Measurements from ENCODE around the gene NEURL3. TPM values are rescaled to one million over a fixed set of nuclear protein-coding genes. Genes with fewer than 3 reads are reported as not detected.

NEURL3 gene
- total and polyA plus RNA-seq, 9 of the 15 experiments (the other 6 are each of a cell fraction or from before 2014, with no cell fraction given) = not detected

DNA sequence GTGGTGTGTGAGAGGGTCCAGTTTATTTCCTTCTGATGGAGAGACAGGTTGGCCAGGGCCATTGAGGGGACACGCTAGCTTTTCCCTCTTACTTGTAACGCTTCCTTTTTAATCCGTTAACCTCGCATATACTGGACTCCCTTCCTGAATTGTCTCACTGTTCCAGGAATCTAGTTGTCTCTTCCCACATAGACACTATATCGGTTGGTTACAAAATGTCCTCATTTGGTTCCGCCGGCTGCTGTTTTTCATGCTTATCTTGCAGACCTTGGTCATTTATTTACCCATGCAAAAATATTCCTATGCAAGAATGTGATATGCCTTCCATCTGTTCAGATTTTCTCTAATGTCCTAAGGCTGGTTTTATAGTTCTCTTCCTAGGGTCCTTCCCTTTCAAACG lies 35.0 kb downstream of the NEURL3 start:
- H4K20me1 ChIP-seq (replicated peaks; ENCODE audit: control insufficient read depth, insufficient read depth, low read length) = no peaks in the 10 kb centered on the region
- no peak overlapping the region for H3K4me2 ChIP-seq (ENCODE audit: insufficient read depth, low read length)
- peaks cover 0 to 6% of the 10 kb centered on the region in 2 experiments; a peak in 1 of 5 replicates for H3K4me1 ChIP-seq (replicated peaks in 1 of 2; ENCODE audit: control insufficient read depth in 2 of 2, insufficient read depth in 2 of 2, low read length in 2 of 2)
- no peak overlapping the region for H3K27ac ChIP-seq (ENCODE audit: extremely low read depth, low read depth, low read length)
- WGBS (ENCODE audit: insufficient coverage, low coverage, missing lambda C conversion rate) = 11% methylated on average over 8 of the region's 8 CpGs
- no peaks in the 10 kb centered on the region for H3K36me3 ChIP-seq (ENCODE audit: control insufficient read depth, insufficient read depth, low read length)
- POLR2A ChIA-PET = no interaction called here
- H3K9me1 ChIP-seq (ENCODE audit: control insufficient read depth, insufficient read depth, low read length) = no peaks in the 10 kb centered on the region
- FAIRE-seq (no peak), ATAC-seq (no peak), DNase-seq (ENCODE audit: extremely low read depth in 1 of 4, low spot score in 3 of 4) (no peak)
- H3K9me3 ChIP-seq (replicated peaks; ENCODE audit: control insufficient read depth, insufficient read depth, low read depth, low read length) = no peaks in the 10 kb centered on the region
- H3K9ac ChIP-seq (ENCODE audit: insufficient read depth in 1 of 2, low read depth in 2 of 2, low read length in 2 of 2) = no peak overlapping the region
- no peak overlapping the region for H3K4me3 ChIP-seq
- CTCF ChIA-PET (ENCODE audit: low intra/inter-chr PET ratio) = no interaction called here
- no peak overlapping the region for H2AFZ ChIP-seq (ENCODE audit: low read depth, low read length)
- intact Hi-C loops (cut with micrococcal nuclease) = no loop called here
- BruUV-seq (replicated peaks) = no TSS peak
- peaks cover 6 to 25% of the 10 kb centered on the region in 2 experiments; a peak in 4 of 5 replicates for H3K27me3 ChIP-seq (ENCODE audit: control insufficient read depth in 2 of 2, insufficient read depth in 2 of 2, low read length in 2 of 2)
- H3K79me2 ChIP-seq (ENCODE audit: control insufficient read depth, insufficient read depth, low read length) = no peaks in the 10 kb centered on the region
- in situ Hi-C loops (cut with MboI) = no loop called here
- TF ChIP-seq NFIX (CRISPR knock-in tag; IDR thresholded peaks at IDR 0.05; ENCODE audit: low read depth) = no peak
- TF ChIP-seq SAFB2 (IDR thresholded peaks at IDR 0.05; ENCODE audit: borderline replicate concordance, low read depth, low read length, severe bottlenecking) = no peak
- no peak for TF ChIP-seq ZKSCAN1 (IDR thresholded peaks at IDR 0.05; ENCODE audit: low read depth, low read length)
- TF ChIP-seq, protein P1, sequence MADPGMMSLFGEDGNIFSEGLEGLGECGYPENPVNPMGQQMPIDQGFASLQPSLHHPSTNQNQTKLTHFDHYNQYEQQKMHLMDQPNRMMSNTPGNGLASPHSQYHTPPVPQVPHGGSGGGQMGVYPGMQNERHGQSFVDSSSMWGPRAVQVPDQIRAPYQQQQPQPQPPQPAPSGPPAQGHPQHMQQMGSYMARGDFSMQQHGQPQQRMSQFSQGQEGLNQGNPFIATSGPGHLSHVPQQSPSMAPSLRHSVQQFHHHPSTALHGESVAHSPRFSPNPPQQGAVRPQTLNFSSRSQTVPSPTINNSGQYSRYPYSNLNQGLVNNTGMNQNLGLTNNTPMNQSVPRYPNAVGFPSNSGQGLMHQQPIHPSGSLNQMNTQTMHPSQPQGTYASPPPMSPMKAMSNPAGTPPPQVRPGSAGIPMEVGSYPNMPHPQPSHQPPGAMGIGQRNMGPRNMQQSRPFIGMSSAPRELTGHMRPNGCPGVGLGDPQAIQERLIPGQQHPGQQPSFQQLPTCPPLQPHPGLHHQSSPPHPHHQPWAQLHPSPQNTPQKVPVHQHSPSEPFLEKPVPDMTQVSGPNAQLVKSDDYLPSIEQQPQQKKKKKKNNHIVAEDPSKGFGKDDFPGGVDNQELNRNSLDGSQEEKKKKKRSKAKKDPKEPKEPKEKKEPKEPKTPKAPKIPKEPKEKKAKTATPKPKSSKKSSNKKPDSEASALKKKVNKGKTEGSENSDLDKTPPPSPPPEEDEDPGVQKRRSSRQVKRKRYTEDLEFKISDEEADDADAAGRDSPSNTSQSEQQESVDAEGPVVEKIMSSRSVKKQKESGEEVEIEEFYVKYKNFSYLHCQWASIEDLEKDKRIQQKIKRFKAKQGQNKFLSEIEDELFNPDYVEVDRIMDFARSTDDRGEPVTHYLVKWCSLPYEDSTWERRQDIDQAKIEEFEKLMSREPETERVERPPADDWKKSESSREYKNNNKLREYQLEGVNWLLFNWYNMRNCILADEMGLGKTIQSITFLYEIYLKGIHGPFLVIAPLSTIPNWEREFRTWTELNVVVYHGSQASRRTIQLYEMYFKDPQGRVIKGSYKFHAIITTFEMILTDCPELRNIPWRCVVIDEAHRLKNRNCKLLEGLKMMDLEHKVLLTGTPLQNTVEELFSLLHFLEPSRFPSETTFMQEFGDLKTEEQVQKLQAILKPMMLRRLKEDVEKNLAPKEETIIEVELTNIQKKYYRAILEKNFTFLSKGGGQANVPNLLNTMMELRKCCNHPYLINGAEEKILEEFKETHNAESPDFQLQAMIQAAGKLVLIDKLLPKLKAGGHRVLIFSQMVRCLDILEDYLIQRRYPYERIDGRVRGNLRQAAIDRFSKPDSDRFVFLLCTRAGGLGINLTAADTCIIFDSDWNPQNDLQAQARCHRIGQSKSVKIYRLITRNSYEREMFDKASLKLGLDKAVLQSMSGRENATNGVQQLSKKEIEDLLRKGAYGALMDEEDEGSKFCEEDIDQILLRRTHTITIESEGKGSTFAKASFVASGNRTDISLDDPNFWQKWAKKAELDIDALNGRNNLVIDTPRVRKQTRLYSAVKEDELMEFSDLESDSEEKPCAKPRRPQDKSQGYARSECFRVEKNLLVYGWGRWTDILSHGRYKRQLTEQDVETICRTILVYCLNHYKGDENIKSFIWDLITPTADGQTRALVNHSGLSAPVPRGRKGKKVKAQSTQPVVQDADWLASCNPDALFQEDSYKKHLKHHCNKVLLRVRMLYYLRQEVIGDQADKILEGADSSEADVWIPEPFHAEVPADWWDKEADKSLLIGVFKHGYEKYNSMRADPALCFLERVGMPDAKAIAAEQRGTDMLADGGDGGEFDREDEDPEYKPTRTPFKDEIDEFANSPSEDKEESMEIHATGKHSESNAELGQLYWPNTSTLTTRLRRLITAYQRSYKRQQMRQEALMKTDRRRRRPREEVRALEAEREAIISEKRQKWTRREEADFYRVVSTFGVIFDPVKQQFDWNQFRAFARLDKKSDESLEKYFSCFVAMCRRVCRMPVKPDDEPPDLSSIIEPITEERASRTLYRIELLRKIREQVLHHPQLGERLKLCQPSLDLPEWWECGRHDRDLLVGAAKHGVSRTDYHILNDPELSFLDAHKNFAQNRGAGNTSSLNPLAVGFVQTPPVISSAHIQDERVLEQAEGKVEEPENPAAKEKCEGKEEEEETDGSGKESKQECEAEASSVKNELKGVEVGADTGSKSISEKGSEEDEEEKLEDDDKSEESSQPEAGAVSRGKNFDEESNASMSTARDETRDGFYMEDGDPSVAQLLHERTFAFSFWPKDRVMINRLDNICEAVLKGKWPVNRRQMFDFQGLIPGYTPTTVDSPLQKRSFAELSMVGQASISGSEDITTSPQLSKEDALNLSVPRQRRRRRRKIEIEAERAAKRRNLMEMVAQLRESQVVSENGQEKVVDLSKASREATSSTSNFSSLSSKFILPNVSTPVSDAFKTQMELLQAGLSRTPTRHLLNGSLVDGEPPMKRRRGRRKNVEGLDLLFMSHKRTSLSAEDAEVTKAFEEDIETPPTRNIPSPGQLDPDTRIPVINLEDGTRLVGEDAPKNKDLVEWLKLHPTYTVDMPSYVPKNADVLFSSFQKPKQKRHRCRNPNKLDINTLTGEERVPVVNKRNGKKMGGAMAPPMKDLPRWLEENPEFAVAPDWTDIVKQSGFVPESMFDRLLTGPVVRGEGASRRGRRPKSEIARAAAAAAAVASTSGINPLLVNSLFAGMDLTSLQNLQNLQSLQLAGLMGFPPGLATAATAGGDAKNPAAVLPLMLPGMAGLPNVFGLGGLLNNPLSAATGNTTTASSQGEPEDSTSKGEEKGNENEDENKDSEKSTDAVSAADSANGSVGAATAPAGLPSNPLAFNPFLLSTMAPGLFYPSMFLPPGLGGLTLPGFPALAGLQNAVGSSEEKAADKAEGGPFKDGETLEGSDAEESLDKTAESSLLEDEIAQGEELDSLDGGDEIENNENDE (IDR thresholded peaks at IDR 0.05; ENCODE audit: low read depth, low read length) = no peak
- no peak for TF ChIP-seq ARID2 (IDR thresholded peaks at IDR 0.05)
- no peak for TF ChIP-seq ELF1 (tag; IDR thresholded peaks at IDR 0.05)
- TF ChIP-seq ZNF551 (CRISPR knock-in tag; IDR thresholded peaks at IDR 0.05) = no peak
- TF ChIP-seq TRIM24 (IDR thresholded peaks at IDR 0.05) = no peak
- TF ChIP-seq NCOR1 (IDR thresholded peaks at IDR 0.05) = no peak
- TF ChIP-seq DNMT1 (IDR thresholded peaks at IDR 0.05) = no peak

Data from K562 (cell line).